Suprapubic skin (tissue), 4 donors: ENCODE measurements around the gene CLK2. TPM values are rescaled to one million over a fixed set of nuclear protein-coding genes. Genes with fewer than 3 reads are reported as not detected.
"Not testable (repeated sequence)": the region's sequence is repeated elsewhere in the genome, so short reads cannot be mapped to it uniquely, and the experiment has no call there.

Experiments used
- DNase-seq, 2 donors: peaks; one replicate each; pipeline ENCODE4 v3.0.0-alpha.2; 2019; ENCODE audit warnings: low spot score in 2 of 2
- H3K27ac ChIP-seq: fragments of 200-600 bp; sonication (generic); one replicate; pipeline ENCODE4 v1.5.1; 2019
- H3K27me3 ChIP-seq: fragments of 200-600 bp; sonication (generic); one replicate; pipeline ENCODE4 v1.5.1; 2019
- H3K36me3 ChIP-seq: fragments of 200-600 bp; sonication (generic); one replicate; pipeline ENCODE4 v1.5.1; 2019
- H3K4me1 ChIP-seq: fragments of 200-600 bp; sonication (generic); one replicate; pipeline ENCODE4 v1.5.1; 2019
- H3K4me3 ChIP-seq: fragments of 200-600 bp; sonication (generic); one replicate; pipeline ENCODE4 v1.5.1; 2019; ENCODE audit warnings: mild to moderate bottlenecking
- H3K9me3 ChIP-seq: fragments of 200-600 bp; sonication (generic); one replicate; pipeline ENCODE4 v1.5.1; 2019
- CTCF ChIP-seq, 2 donors: fragments of 200-600 bp in 1 of 2; fragments of 450-650 bp in 1 of 2; sonication (generic) in 1 of 2; IDR thresholded peaks; one replicate each; pipeline ENCODE4 v1.5.1; 2016 to 2019; ENCODE audit warnings: antibody characterized with exemption in 2 of 2, mild to moderate bottlenecking in 1 of 2, moderate library complexity in 1 of 2
- EP300 ChIP-seq: sonication (generic); formaldehyde crosslinking; IDR thresholded peaks from one replicate; pipeline ENCODE4 v1.6.1; 2017; ENCODE audit warnings: antibody characterized with exemption
- POLR2A ChIP-seq, 2 donors: fragments of 450-650 bp; IDR thresholded peaks; one replicate each; pipeline ENCODE4 v1.6.1; 2017; ENCODE audit warnings: antibody characterized with exemption in 2 of 2, mild to moderate bottlenecking in 2 of 2, moderate library complexity in 2 of 2
- POLR2AphosphoS5 ChIP-seq, 3 donors: sonication (generic); formaldehyde crosslinking; IDR thresholded peaks; one replicate each; pipeline ENCODE4 v1.6.1; 2017; ENCODE audit warnings: antibody characterized with exemption in 3 of 3
- WGBS: methylation state at CpG from one replicate; pipeline ENCODE4 v1.1.5; 2018; 5-methylcytosine and 5-hydroxymethylcytosine counted together
- total RNA-seq, 4 donors: library from RNA; depleted of rRNA; stranded (reverse); fragments of >200 nt; gene quantifications; one replicate each; pipeline ENCODE4 v1.1.0, GENCODE V29; 2016

CLK2 gene
- total RNA-seq, 4 donors from 2014 or later = 27.6 to 72.3 (median 36.2) TPM

DNA sequence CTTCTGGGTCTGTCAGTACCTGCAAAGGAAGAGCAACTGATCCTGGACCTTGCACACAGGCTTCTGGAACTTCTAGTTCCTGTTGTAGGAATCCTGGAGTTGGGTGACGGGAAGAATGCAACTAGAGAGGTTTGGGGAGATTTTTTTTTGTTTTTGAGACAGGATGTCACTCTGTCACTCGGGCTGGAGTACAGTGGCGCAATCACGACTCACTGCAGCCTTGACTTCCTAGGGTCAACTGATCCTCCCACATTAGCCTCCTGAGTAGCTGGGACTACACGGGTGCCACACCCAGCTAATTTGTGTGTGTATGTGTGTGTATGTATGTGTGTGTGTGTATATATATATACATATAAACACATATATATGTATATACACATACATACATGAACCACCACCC, 36.9 kb downstream of the CLK2 start:
- Histone ChIP-seq H3K27me3 (no peaks in the 10 kb centered on the region), H3K36me3 (peaks cover 23% of the 10 kb centered on the region), H3K4me3 (no peak overlapping the region), H3K9me3 (no peaks in the 10 kb centered on the region), H3K4me1 (peaks cover 27% of the 10 kb centered on the region), H3K27ac (no peak overlapping the region)
- WGBS = 74% methylated on average over 5 of the region's 5 CpGs
- no peak for DNase-seq
- TF ChIP-seq POLR2A (IDR thresholded peaks at IDR 0.05) = no peak
- TF ChIP-seq CTCF (IDR thresholded peaks at IDR 0.05) = no peak
- TF ChIP-seq POLR2AphosphoS5 (IDR thresholded peaks at IDR 0.05) = no peak
- no peak for TF ChIP-seq EP300

DNA sequence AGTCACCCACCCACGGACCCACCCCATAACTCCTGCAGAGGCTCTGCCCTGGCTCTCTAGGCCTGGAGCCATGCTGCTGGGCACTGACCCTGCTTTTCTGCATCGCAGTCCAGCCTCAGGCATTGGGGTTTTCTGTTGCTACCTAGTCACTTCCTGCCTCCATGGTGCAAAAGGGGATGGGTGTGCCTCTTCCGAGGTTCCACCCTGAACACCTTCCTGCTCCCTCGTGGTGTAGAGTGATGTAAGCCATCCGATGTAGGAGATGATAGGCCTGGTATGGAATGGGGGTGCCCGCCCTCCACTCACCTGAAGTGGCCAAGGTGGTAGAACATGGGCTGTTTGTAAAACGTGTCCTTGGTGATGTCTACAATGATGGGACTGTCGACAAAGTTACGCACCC, 37.9 kb downstream of the CLK2 start:
- not testable (repeated sequence) for H3K27ac ChIP-seq, H3K27me3 ChIP-seq, DNase-seq, H3K9me3 ChIP-seq, H3K4me3 ChIP-seq
- 93% methylated on average over 3 of the region's 9 CpGs for WGBS
- H3K36me3 ChIP-seq = peaks cover 23% of the 10 kb centered on the region
- H3K4me1 ChIP-seq = peaks cover 19% of the 10 kb centered on the region

- WGBS = no CpG with 5 or more reads among the region's 5 CpGs
- not testable (repeated sequence) for DNase-seq, H3K4me1 ChIP-seq
Measured at GRCh38 chr1:155233502-155233901, 39.8 kb downstream of the CLK2 start.

GRCh38 chr1:155232001-155232978, 41.0 kb downstream of the CLK2 start:
- peaks cover 14% of the 10 kb centered on the region for H3K36me3 ChIP-seq
- H3K9me3 ChIP-seq, H3K27ac ChIP-seq, DNase-seq, H3K27me3 ChIP-seq, H3K4me3 ChIP-seq: not testable (repeated sequence)
- WGBS = 54% methylated on average over 8 of the region's 13 CpGs
- peaks cover 14% of the 10 kb centered on the region for H3K4me1 ChIP-seq

More at GRCh38 chr1:155233502-155233901, 39.8 kb downstream of the CLK2 start:
- not testable (repeated sequence) for H3K9me3 ChIP-seq, H3K27me3 ChIP-seq, H3K27ac ChIP-seq, H3K4me3 ChIP-seq
- H3K36me3 ChIP-seq = peaks cover 23% of the 10 kb centered on the region

GRCh38 chr1:155231302-155231701, 42.0 kb downstream of the CLK2 start:
- H3K36me3 ChIP-seq = not testable (repeated sequence)
- 56% methylated on average over 3 of the region's 3 CpGs for WGBS

GRCh38 chr1:155228096-155228427, 45.2 kb downstream of the CLK2 start:
- WGBS = 57% methylated on average over 9 of the region's 9 CpGs
- H3K4me1 ChIP-seq = peaks cover 35% of the 10 kb centered on the region
- H3K27me3 ChIP-seq = no peaks in the 10 kb centered on the region
- no peaks in the 10 kb centered on the region for H3K9me3 ChIP-seq
- peak overlapping the region; percentile 74 for H3K4me3 ChIP-seq
- peak overlapping the region; percentile 76 for H3K27ac ChIP-seq
- no peak for DNase-seq
- TF ChIP-seq POLR2A (IDR thresholded peaks at IDR 0.05) = no peak
- TF ChIP-seq EP300 = no peak
- TF ChIP-seq POLR2AphosphoS5 (IDR thresholded peaks at IDR 0.05) = no peak
- no peak for TF ChIP-seq CTCF (IDR thresholded peaks at IDR 0.05)
- H3K36me3 ChIP-seq = no peaks in the 10 kb centered on the region

More at GRCh38 chr1:155231302-155231701, 42.0 kb downstream of the CLK2 start:
- not testable (repeated sequence) for DNase-seq, H3K4me3 ChIP-seq, H3K9me3 ChIP-seq, H3K27ac ChIP-seq, H3K27me3 ChIP-seq
- peaks cover 21% of the 10 kb centered on the region for H3K4me1 ChIP-seq

DNA sequence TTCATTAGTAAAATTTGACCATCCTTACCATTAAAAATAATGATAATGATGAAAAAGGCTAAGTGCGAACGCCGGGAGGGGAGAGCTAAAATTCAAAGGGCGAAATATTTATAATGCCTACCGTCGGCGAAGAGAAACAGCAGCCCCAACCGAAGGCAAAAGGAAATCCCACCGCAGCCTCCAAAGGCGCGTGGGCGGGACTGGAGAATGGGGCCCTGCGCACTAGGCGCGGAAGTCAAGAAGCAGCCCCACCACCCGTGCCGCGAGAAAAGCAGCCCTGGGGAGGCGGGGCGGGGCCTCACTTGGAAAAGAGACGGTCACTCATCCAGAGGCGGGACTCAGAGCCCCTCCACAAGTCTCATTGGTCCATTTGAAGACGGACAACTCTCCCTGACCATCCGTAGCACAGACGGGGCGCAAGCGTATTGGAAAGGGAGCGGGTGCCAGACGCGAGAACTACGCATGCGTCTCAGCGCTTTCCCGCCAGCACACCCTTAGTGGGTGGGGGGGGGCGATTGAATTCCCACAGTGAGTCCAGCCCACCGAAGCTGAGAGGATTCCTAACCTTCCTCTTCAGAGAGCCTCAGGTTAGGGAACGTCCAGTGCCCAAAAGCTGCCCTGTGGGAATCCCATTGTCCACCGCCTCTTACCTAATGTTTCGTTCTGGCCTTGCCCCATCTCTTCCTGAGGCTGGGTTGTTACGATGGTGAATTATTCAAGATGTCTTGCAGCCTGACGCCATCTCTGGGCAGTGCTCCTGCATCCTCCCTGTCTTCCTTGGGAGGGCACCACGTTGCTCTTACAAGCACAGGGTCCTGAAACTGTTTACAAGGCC, 45.8 kb downstream of the CLK2 start:
- H3K4me1 ChIP-seq = peaks cover 33% of the 10 kb centered on the region

More for the DNA sequence above, 45.8 kb downstream of the CLK2 start:
- DNase-seq = peak; percentile 99 to 100
- Histone ChIP-seq H3K27ac (peak overlapping the region; percentile 76), H3K36me3 (no peaks in the 10 kb centered on the region), H3K4me3 (peak overlapping the region; percentile 74), H3K27me3 (no peaks in the 10 kb centered on the region), H3K9me3 (no peaks in the 10 kb centered on the region)
- TF ChIP-seq POLR2AphosphoS5 (IDR thresholded peaks at IDR 0.05) (peak in 1 of 3 donors; percentile 65), EP300 (no peak), CTCF (IDR thresholded peaks at IDR 0.05) (peak in 1 of 2 donors; percentile 9), POLR2A (IDR thresholded peaks at IDR 0.05) (no peak)
- under 1% methylated on average over 39 of the region's 42 CpGs for WGBS
